WTC11 (cell line): ENCODE results near the gene C10orf120. TPM values are rescaled to one million over a fixed set of nuclear protein-coding genes. Genes with fewer than 3 reads are reported as not detected.

ENCODE experiments used
- ATAC-seq: fragments of 200-7000 bp; cut with Tn5 transposase; 2 replicates; pipeline ENCODE4 v1.10.0; 2021; ENCODE audit warnings: mild to moderate bottlenecking, moderate library complexity
- CTCF ChIA-PET: fragments of 300-600 bp; sonication (Branson Sonifier 250); formaldehyde crosslinking; loops from one replicate; lab custom pipeline; 2021; ENCODE audit warnings: antibody characterized with exemption; lab: Charles Lee
- POLR2A ChIA-PET: fragments of 350-600 bp; sonication (Branson Sonifier 250); formaldehyde crosslinking; loops from one replicate; lab custom pipeline; 2021; ENCODE audit warnings: antibody characterized with exemption; lab: Charles Lee
- DNase-seq: peaks from one replicate; pipeline ENCODE4 v3.0.0; 2021; ENCODE audit warnings: low spot score
- H3K27ac Mint-ChIP-seq: 2 replicates; pipeline ENCODE4 v1.8.0; 2021; ENCODE audit warnings: mixed read lengths
- H3K27me3 Mint-ChIP-seq: 2 replicates; pipeline ENCODE4 v1.8.0; 2021; ENCODE audit warnings: low read depth, mild to moderate bottlenecking, moderate library complexity, mixed read lengths
- H3K36me3 Mint-ChIP-seq: 2 replicates; pipeline ENCODE4 v1.8.0; 2021; ENCODE audit warnings: mixed read lengths
- H3K4me1 Mint-ChIP-seq: 2 replicates; pipeline ENCODE4 v1.8.0; 2022; ENCODE audit warnings: mixed read lengths
- H3K4me3 Mint-ChIP-seq: 2 replicates; pipeline ENCODE4 v1.8.0; 2021; ENCODE audit warnings: mild to moderate bottlenecking, moderate library complexity, mixed read lengths
- H3K9me3 Mint-ChIP-seq: 2 replicates; pipeline ENCODE4 v1.8.0; 2021; ENCODE audit warnings: mixed read lengths
- ATF3 ChIP-seq: sonication (generic); formaldehyde crosslinking; conservative IDR thresholded peaks from 2 replicates; pipeline ENCODE4 v1.8.1; 2022; ENCODE audit warnings: mild to moderate bottlenecking, missing genetic modification reagents
- CBFB ChIP-seq: sonication (generic); formaldehyde crosslinking; IDR thresholded peaks from 2 replicates; pipeline ENCODE4 v1.8.1; 2022; ENCODE audit warnings: mild to moderate bottlenecking, low read depth, missing genetic modification reagents
- JAZF1 ChIP-seq: fragments of 250-450 bp; sonication (Bioruptor Pico); IDR thresholded peaks from 2 replicates; pipeline ENCODE4 v1.9.0; 2021; ENCODE audit warnings: moderate library complexity, mild to moderate bottlenecking, inconsistent platforms
- JUN ChIP-seq: sonication (generic); formaldehyde crosslinking; IDR thresholded peaks from 2 replicates; pipeline ENCODE4 v1.8.0; 2023; ENCODE audit warnings: mild to moderate bottlenecking, missing genetic modification reagents
- PRDM15 ChIP-seq: sonication (generic); formaldehyde crosslinking; IDR thresholded peaks from 2 replicates; pipeline ENCODE4 v1.8.0; 2022; ENCODE audit warnings: missing genetic modification reagents
- STAT6 ChIP-seq: sonication (generic); formaldehyde crosslinking; conservative IDR thresholded peaks from 2 replicates; pipeline ENCODE4 v1.8.1; 2023; ENCODE audit warnings: mild to moderate bottlenecking, low read depth, missing genetic modification reagents, moderate library complexity
- TEAD1 ChIP-seq: sonication (generic); formaldehyde crosslinking; IDR thresholded peaks from 2 replicates; pipeline ENCODE4 v1.8.0; 2022; ENCODE audit warnings: mild to moderate bottlenecking, missing genetic modification reagents
- TEAD4 ChIP-seq: sonication (generic); formaldehyde crosslinking; IDR thresholded peaks from 2 replicates; pipeline ENCODE4 v1.8.0; 2022; ENCODE audit warnings: mild to moderate bottlenecking, missing genetic modification reagents
- ZNF263 ChIP-seq: sonication (generic); formaldehyde crosslinking; IDR thresholded peaks from 2 replicates; pipeline ENCODE4 v1.8.1; 2022; ENCODE audit warnings: low read depth, mild to moderate bottlenecking, moderate library complexity, missing genetic modification reagents
- ZNF281 ChIP-seq: sonication (generic); formaldehyde crosslinking; IDR thresholded peaks from 2 replicates; pipeline ENCODE4 v1.8.0; 2023; ENCODE audit warnings: mild to moderate bottlenecking, missing genetic modification reagents
- ZNF425 ChIP-seq: fragments of 250-450 bp; sonication (Bioruptor Pico); conservative IDR thresholded peaks from 2 replicates; pipeline ENCODE4 v1.9.0; 2021; ENCODE audit warnings: mild to moderate bottlenecking
- total RNA-seq: library from RNA; stranded (reverse); gene quantifications from 3 replicates; pipeline ENCODE4 v1.2.3, GENCODE V29; 2021

Gene C10orf120
- total RNA-seq, 1 experiment from 2014 or later, result not detected

- Mint-ChIP-seq H3K27ac (no peak overlapping the region), H3K9me3 (no peaks in the 10 kb centered on the region), H3K27me3 (no peaks in the 10 kb centered on the region), H3K36me3 (no peaks in the 10 kb centered on the region), H3K4me1 (peaks cover 28% of the 10 kb centered on the region), H3K4me3 (no peak overlapping the region)
- DNase-seq, result no peak
- CTCF ChIA-PET, result interaction anchor here (1.0 kb wide), 1 partner anchor 8 kb away, joined by 5 read pairs; no protein-coding TSS in a partner anchor
- no peak for ATAC-seq
- POLR2A ChIA-PET, result no interaction called here
- TF ChIP-seq STAT6 (no peak), JUN (no peak), ZNF281 (CRISPR knock-in tag) (no peak), ZNF263 (CRISPR knock-in tag) (no peak)
- TF ChIP-seq, all 79 proteins: peak for 0
Observed at GRCh38 chr10:122733931-122734665, 34.5 kb upstream of the C10orf120 start.

- DNase-seq (no peak), ATAC-seq (no peak)
- H3K4me1 Mint-ChIP-seq, result peaks cover 28% of the 10 kb centered on the region
- TF ChIP-seq TEAD1 (CRISPR knock-in tag) (no peak), ATF3 (CRISPR knock-in tag) (no peak), ZNF425 (CRISPR knock-in tag) (no peak), JAZF1 (no peak), CBFB (CRISPR knock-in tag) (no peak), PRDM15 (CRISPR knock-in tag) (no peak), TEAD4 (CRISPR knock-in tag) (no peak)
- H3K36me3 Mint-ChIP-seq, result no peaks in the 10 kb centered on the region
- ChIA-PET POLR2A (no interaction called here), CTCF (no interaction called here)
- no peaks in the 10 kb centered on the region for H3K27me3 Mint-ChIP-seq
- H3K27ac Mint-ChIP-seq, result no peak overlapping the region
- H3K4me3 Mint-ChIP-seq, result no peak overlapping the region
- no peaks in the 10 kb centered on the region for H3K9me3 Mint-ChIP-seq
Observed at GRCh38 chr10:122733443-122733842, 33.8 kb upstream of the C10orf120 start.
